ENCODE data around the gene PDZD8. TPM values are rescaled to one million over a fixed set of nuclear protein-coding genes. Genes with fewer than 3 reads are reported as not detected.

Gene PDZD8
- total RNA-seq, 2 experiments from 2014 or later, result 10.5 to 26.4 TPM

DNA sequence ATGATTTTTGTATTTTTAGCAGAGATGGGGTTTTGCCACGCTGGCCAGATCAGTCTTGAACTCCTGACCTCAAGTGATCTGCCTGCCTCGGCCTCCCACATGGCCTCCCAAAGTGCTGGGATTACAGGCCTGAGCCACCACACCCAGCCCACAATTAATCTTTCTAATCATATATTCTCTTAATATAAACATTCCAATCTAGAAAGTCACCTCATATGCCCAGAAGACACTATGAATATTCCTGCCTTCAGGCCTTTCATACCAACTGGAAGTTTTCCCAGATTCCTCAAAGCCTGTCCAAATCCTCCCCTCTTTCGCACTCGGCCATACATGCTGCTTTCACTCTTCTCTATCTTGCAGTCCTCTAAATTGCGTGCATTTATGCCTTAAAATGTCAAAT lies 32.6 kb downstream of the PDZD8 start:
- BruUV-seq (replicated peaks), result no TSS peak
- Histone ChIP-seq H3K79me2 (ENCODE audit: insufficient read depth, low read depth, low read length) (peaks cover 6% of the 10 kb centered on the region; the same call in 1 of the 2 replicates), H3K9me3 (ENCODE audit: low read length) (no peaks in the 10 kb centered on the region), H4K20me1 (ENCODE audit: insufficient read depth, low read length) (0 out of 2 replicates have a peak, but pooled peaks cover 5% of the 10 kb centered on the region), H3K4me1 (ENCODE audit: insufficient read depth, low read length, poor library complexity, severe bottlenecking) (no peaks in the 10 kb centered on the region), H3K36me3 (ENCODE audit: insufficient read depth, low read length) (peaks cover 22% of the 10 kb centered on the region), H3K4me2 (ENCODE audit: low read length) (no peak overlapping the region), H3K27ac (ENCODE audit: low read depth, low read length, poor library complexity, severe bottlenecking) (no peak overlapping the region), H2AFZ (ENCODE audit: low read length) (no peak overlapping the region), H3K4me3 (ENCODE audit: low read depth, low read length, poor library complexity, severe bottlenecking) (no peak overlapping the region), H3K9me2 (ENCODE audit: insufficient read depth, low read length) (no peaks in the 10 kb centered on the region)
- TF ChIP-seq EZH2phosphoT487 (IDR thresholded peaks at IDR 0.05; ENCODE audit: borderline replicate concordance, low read depth, low read length), result no peak
- TF ChIP-seq, protein P1, sequence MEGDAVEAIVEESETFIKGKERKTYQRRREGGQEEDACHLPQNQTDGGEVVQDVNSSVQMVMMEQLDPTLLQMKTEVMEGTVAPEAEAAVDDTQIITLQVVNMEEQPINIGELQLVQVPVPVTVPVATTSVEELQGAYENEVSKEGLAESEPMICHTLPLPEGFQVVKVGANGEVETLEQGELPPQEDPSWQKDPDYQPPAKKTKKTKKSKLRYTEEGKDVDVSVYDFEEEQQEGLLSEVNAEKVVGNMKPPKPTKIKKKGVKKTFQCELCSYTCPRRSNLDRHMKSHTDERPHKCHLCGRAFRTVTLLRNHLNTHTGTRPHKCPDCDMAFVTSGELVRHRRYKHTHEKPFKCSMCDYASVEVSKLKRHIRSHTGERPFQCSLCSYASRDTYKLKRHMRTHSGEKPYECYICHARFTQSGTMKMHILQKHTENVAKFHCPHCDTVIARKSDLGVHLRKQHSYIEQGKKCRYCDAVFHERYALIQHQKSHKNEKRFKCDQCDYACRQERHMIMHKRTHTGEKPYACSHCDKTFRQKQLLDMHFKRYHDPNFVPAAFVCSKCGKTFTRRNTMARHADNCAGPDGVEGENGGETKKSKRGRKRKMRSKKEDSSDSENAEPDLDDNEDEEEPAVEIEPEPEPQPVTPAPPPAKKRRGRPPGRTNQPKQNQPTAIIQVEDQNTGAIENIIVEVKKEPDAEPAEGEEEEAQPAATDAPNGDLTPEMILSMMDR (conservative IDR thresholded peaks at IDR 0.05; ENCODE audit: low read length), result no peak
- intact Hi-C loops (cut with micrococcal nuclease; ENCODE audit: unreplicated experiment), result no loop called here
- POLR2A ChIA-PET, result no interaction called here
- CTCF ChIA-PET (ENCODE audit: unreplicated experiment), result no interaction called here
- DNase-seq (ENCODE audit: low spot score), result no peak

DNA sequence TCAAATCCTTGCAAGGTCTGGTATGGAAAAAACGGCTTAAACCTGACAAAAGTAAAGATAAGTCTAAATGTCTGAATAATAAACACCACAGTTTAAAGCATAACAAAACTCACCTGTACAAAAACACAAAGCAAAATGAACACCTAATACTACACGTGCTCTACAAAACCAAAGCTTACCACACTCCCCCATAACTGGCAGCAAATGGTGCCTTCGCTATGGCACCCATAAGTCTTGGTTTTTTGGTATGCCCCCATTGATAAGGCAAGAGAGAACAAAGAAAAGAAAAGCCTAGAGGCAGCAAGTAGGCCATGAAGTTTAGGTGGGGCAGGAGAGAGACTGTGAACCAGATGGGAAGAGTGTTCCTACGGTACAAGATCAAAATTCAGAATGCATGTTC lies 34.2 kb downstream of the PDZD8 start:
- H3K4me2 ChIP-seq (ENCODE audit: low read length), result no peak overlapping the region
- TF ChIP-seq, protein P1 (conservative IDR thresholded peaks at IDR 0.05; ENCODE audit: low read length), result no peak
- no peak for TF ChIP-seq EZH2phosphoT487 (IDR thresholded peaks at IDR 0.05; ENCODE audit: borderline replicate concordance, low read depth, low read length)
- no peak overlapping the region for H2AFZ ChIP-seq (ENCODE audit: low read length)
- no peak overlapping the region for H3K27ac ChIP-seq (ENCODE audit: low read depth, low read length, poor library complexity, severe bottlenecking)
- intact Hi-C loops (cut with micrococcal nuclease; ENCODE audit: unreplicated experiment), result no loop called here
- no peak for DNase-seq (ENCODE audit: low spot score)
- H3K36me3 ChIP-seq (ENCODE audit: insufficient read depth, low read length), result peaks cover 34% of the 10 kb centered on the region
- BruUV-seq (replicated peaks), result no TSS peak
- no peaks in the 10 kb centered on the region for H3K4me1 ChIP-seq (ENCODE audit: insufficient read depth, low read length, poor library complexity, severe bottlenecking)
- ChIA-PET POLR2A (interaction anchor here (0.6 kb wide), 1 partner anchor 11 kb away, joined by 4 read pairs; no protein-coding TSS in a partner anchor), CTCF (ENCODE audit: unreplicated experiment) (no interaction called here)
- H3K79me2 ChIP-seq (ENCODE audit: insufficient read depth, low read depth, low read length), result peaks cover 4% of the 10 kb centered on the region; the same call in 1 of the 2 replicates
- 0 out of 2 replicates have a peak, but pooled peaks cover 5% of the 10 kb centered on the region for H4K20me1 ChIP-seq (ENCODE audit: insufficient read depth, low read length)
- H3K9me2 ChIP-seq (ENCODE audit: insufficient read depth, low read length), result no peaks in the 10 kb centered on the region
- no peak overlapping the region for H3K4me3 ChIP-seq (ENCODE audit: low read depth, low read length, poor library complexity, severe bottlenecking)
- H3K9me3 ChIP-seq (ENCODE audit: low read length), result no peaks in the 10 kb centered on the region

GRCh38 chr10:117339979-117340378 lies 35.3 kb downstream of the PDZD8 start:
- Histone ChIP-seq H4K20me1 (ENCODE audit: insufficient read depth, low read length) (0 out of 2 replicates have a peak, but pooled peaks cover 5% of the 10 kb centered on the region), H3K4me2 (ENCODE audit: low read length) (no peak overlapping the region), H3K4me1 (ENCODE audit: insufficient read depth, low read length, poor library complexity, severe bottlenecking) (no peaks in the 10 kb centered on the region), H3K36me3 (ENCODE audit: insufficient read depth, low read length) (peaks cover 44% of the 10 kb centered on the region), H3K9me2 (ENCODE audit: insufficient read depth, low read length) (0 out of 2 replicates have a peak, but pooled peaks cover 4% of the 10 kb centered on the region), H3K79me2 (ENCODE audit: insufficient read depth, low read depth, low read length) (peaks cover 4% of the 10 kb centered on the region; the same call in 1 of the 2 replicates), H3K27ac (ENCODE audit: low read depth, low read length, poor library complexity, severe bottlenecking) (no peak overlapping the region), H3K4me3 (ENCODE audit: low read depth, low read length, poor library complexity, severe bottlenecking) (no peak overlapping the region), H3K9me3 (ENCODE audit: low read length) (no peaks in the 10 kb centered on the region), H2AFZ (ENCODE audit: low read length) (no peak overlapping the region)
- ChIA-PET CTCF (ENCODE audit: unreplicated experiment) (no interaction called here), POLR2A (interaction anchor here (0.5 to 0.6 kb wide), 2 partner anchors 21 to 898 kb away, joined by 3 to 4 read pairs; no protein-coding TSS in a partner anchor)
- no TSS peak for BruUV-seq (replicated peaks)
- intact Hi-C loops (cut with micrococcal nuclease; ENCODE audit: unreplicated experiment), result no loop called here
- DNase-seq (ENCODE audit: low spot score), result no peak
- no peak for TF ChIP-seq EZH2phosphoT487 (IDR thresholded peaks at IDR 0.05; ENCODE audit: borderline replicate concordance, low read depth, low read length)
- TF ChIP-seq, protein P1 (conservative IDR thresholded peaks at IDR 0.05; ENCODE audit: low read length), result no peak

Measured in OCI-LY7 (cell line).